OCI-M2 (cell line): ENCODE results near the gene RRM2.

ENCODE experiments used
- DNase-seq: peaks from one replicate; lab custom pipeline; 2025; ENCODE audit not compliant: unreplicated experiment; lab: John Stamatoyannopoulos, UW

Gene RRM2

DNA sequence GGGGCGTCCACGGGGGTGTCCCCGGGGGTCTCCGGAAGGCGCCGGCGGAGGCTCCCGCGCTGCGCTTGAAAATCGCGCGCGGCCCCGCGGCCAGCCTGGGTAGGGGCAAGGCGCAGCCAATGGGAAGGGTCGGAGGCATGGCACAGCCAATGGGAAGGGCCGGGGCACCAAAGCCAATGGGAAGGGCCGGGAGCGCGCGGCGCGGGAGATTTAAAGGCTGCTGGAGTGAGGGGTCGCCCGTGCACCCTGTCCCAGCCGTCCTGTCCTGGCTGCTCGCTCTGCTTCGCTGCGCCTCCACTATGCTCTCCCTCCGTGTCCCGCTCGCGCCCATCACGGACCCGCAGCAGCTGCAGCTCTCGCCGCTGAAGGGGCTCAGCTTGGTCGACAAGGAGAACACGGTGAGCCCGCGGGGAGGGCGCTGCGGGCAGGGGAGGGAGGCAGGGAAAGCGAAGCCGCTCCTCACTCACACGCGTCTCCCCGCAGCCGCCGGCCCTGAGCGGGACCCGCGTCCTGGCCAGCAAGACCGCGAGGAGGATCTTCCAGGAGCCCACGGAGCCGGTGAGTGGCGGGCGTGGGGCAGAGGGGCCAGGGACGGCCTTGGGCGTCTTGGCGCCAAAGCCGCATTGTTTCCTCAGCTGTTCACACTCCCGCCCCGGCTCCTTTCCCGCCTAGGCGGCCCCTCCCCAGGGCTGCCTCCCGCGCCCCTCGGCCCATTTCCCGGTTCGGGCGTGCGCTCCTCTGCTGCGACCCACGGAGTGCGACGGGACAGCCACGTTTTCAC, at the start of gene RRM2:
RRM2 (plus strand) TSS at position 240 of the 781 bp plus-strand sequence; CDS start at position 300, 60 bp downstream.
- peak; percentile 41 for DNase-seq

DNA sequence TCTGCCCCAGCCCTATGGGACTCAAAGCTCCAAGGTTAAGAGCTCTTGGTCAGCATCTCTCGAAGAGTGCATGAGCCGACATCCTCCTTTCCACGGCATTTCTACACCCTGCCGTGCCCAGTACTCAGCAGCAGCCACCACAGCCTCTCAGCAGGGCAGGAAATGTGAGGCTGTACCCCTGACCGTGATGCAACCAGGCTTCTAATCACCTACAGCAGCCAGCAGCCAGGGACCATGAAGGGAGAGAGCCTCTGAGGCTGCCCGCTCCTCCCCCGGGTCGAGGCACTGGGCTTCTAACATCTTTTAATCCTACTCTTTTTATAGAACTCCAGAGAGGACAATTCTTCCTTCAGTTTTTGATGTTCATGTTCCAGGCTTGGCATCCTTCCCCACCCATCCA, 48.8 kb upstream of the RRM2 start:
- DNase-seq: no peak

DNA sequence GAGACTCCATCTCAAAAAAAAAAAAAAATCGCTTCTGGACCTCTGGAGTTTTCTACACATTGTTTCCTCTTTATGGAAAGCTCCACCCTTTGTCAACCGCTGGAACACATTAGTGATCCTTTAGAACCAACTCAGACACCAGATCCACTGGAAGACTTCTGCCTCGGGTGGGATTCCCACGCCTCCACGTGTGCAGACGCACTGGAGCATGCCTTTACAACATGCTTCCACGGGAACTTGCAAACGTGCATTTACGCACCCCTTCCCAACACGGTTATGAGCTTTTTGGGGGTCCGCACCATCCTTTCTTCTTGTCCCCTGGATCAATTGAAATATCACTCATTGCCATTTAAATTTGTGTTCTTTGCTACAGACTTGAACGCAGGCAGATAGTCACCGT, 47.4 kb upstream of the RRM2 start:
- no peak for DNase-seq

DNA sequence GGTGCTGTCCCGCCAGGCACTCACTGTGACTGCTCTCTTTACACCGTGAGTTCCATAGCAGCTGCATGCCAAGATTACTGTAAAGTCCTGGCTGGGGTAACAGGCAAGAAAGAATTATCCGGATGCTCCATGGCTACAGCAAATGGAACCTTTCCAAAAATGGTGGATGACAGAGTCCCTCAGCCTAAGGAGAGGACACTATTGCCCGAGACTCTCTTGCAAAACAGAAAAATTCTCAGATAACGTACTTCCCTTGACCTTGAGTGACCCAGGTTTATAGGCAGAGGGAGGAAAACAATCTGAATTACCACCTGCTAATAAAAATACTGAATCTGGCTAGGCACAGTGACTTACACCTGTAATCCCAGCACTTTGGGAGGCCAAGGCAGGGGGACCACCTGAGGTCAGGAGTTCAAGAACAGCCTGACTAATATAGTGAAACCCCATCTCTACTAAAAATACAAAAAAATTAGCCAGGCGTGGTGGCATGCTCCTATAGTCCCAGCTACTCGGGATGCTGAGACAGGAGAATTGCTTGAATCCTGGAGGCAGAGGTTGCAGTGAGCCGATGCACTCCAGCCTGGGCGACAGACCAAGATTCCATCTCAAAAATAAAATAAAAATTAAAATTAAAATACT, 46.8 kb upstream of the RRM2 start:
- no peak for DNase-seq

DNA sequence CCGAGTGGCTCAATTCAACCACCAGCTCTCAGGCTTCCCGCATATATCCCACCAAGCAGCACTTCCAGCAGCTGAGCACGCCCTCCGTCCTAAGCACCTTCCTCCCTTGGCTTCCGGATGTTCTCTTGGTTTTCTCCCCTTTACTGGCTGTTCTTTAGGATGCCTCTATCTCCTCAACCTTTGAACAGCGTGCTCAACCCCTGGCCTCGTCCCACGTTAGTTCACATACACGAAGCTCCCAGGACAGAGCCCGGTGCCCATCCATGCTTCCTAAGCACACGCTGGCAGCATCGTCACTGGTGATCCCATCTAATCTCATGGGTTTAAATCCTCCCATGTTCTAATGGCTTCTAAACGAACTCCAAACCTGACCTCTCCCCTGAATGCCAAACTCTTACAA, 46.0 kb upstream of the RRM2 start:
- DNase-seq: no peak

DNA sequence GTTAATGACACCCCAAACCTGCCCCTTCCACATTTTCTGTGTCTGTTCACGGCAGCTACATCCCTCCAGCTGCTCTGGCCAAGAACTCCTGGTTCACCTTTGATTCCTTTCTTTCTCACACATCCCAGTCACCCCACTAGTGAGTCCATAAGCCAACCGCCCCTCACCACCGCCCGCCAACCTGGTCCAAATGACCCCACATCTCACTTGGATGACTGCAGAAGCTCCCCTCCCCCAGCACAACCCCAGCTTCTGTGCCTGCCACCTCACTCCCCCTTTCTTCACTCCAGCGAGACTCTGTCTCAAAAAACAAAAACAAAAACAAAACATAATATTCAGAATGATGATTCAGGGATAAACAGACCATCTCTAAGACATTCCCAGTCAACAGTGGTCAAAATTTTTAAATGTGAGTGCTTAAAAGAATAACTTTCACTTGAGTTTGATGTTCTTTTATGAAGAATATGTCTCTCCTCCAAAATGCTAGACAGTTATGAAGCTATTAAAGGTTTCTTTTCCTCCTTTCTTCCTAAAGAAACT, 45.5 kb upstream of the RRM2 start:
- DNase-seq: no peak

DNA sequence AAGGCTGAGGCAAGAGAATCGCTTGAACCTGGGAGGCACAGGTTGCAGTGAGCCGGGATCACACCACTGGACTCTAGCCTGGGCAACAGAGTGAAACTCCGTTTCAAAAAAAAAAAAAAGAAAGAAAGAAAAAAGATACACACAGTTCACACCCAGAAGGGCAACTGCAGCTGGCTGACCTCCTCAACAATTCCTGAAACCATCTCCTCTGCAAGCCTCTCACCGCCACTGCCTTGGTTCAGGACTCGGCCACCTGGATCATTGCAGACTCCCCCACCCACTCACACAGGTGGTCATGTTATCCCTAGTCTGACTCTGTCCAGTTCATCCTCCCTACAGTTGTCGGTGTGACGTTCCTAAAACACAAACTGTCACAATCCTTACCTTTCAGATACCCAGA, 44.5 kb upstream of the RRM2 start:
- DNase-seq: no peak

DNA sequence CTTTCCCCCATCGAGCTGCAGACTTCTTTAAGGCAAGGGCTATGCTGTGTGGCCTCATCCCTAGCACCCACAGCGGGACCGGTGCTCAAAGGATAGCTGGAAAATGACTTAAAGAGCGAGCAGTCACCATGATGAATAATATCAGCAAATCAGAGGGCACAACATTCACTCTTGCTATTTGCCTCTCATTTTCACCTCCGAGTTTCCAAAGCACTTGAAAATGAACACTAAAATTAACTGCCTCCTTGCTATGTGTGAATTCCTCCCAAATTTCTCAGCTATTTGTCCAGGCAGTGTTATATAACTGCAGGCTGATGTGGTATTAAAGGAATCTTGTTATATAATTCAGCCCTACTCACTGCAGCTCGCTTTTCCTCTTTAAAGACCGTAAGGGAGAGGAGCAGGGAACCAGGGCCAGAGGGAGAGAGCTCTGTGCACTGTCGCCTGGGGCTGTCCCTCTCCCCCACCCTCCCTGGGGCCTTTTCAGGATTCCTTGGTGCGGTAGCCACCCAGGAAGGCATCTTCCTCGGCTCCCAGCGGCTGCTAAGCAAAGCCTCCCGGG, 43.8 kb upstream of the RRM2 start:
- DNase-seq: no peak

DNA sequence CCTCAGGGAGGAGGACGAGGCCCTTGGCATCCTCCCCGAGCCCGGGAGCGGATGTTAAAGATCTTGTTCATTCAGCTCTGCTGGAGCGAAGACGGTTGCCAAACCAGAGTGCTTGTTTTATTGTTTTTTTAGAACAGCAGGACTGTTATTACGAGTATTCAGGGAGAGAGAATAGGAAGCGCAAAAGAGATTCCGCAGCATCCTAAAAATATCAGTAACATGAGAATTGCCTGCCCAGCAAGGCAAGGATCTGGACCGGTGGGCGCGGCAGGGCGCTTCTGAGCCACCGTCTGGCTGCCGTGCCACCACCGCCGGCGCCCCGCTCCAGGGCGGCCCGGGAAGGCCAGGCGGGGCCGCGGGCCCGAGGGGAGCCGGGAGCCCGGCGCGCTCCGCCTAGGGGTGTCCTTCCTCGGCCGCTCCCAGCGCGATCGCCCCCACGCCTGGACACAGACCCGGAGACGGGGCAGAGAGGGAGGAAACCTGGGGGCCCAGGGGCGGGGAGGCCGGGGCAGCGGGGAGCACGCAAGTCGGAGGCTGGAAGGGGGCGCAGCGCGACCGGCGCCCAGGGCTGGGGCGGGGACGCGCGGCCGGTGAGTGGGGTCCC, 43.2 kb upstream of the RRM2 start:
- DNase-seq: no peak

DNA sequence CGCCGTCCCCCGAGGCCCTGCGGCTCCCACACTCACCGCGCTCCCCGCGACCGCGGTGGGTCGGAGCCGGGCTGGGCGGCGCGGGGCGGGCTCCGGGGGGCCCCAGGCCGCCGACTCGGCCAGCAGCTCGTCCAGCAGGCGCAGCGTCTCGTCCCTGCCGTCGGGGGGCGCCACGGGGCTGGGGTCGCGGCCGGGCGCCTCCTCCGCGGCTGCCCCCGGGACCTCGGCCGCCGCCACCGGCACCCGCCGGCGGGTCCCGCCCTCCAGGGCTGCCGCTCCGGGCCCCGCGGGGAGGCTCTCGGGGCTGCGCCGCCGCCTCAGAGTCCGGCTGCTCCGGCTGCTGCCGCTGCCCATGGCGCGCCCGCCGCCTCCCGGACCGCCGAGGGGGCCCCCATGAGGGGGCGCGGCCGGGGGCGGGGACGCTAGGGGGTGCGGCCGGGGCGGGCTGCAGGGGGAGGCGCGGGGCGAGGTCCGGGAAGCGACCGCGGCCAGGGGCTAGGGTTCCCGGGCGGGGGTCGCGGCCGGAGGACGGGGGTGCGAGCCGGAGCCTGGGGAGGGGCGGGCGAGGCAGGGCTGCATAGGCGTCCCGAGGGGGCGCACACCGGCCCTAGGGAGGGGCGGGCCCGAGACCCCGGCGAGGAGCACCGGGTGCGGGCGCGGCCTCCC, 42.5 kb upstream of the RRM2 start, which contains the start of gene CYS1:
CYS1 (minus strand) TSS at position 542 of the 666 bp plus-strand sequence; CDS start at position 354, 188 bp downstream.
- DNase-seq: no peak

DNA sequence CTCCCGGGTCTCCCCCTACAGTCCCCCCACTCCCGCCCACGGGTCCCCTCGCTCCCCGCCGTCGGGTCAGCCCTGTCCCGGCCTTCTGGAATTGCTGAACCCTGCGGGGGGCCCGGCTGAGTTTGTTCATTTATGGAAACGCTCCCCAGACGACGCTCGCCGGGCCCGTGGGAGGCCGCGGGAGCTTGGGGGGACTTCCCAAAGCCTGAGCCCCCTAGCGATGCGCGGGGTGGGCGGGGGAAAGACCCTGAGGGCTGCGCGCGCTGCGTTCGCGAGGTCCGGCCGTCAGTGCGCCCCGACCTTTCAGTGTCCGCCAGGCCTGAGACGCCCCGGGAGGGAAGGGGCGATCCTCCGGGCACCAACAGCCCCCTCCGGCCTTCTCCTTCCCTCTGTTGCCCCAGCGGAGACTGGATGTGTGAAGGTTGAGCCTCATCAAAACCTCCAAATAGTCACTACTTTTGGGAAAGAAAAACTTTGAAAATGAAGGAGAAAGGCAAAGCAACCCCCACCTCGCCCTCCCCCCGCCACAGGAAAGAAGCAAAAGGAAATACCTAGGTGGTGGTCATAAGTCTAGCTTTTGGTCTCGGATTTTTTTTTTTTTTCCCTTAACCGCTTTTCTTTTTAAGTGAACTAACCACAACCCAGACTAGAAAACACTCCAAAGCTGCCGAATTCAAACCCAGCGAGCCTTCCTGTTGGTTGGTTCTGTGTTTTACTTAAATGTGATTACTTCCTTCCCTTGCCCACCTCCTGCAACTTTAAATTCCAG, 41.8 kb upstream of the RRM2 start:
- no peak for DNase-seq

DNA sequence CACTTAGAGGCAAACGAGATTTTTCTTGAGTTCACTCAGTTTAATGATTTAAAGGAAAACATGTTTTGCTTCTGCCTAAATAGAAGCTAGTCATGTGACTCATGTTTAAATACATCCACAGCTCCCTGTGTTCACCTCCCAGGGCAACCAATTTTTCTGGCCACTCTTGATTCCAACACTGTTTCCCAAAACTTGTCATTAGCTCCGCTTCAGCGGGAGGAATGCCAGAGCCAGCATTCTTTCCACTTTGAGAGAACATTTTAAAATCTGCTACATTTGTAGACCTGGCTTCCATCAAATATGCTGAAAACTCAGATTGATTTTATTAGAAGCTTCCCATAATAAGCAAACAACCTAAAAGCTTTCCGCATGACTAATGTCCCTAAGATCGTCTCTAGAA, 39.5 kb upstream of the RRM2 start:
- DNase-seq: no peak

DNA sequence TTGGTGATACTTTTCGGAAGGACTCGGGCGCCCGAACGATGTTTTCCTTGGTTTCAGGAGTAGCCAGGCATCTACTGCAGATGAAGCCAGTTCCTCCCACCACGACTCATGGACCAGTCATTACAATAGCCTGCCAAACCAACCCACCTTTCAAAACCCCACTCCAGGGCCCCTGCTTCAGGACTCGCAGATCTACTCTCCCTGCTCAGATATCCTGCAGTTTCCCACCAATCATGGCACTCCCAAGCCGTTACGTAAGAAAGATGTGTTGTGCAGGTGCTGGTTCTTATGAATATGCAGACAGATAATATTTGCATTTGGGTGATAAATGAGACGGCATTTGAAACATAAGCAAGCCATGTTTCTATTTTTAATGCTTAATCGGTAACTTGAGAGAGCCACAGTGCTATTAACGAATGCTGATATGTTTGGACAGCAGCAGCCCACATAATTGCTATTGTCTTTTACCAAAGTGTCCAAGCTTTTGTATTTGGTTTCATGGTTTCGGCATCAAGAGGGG, 38.8 kb upstream of the RRM2 start:
- no peak for DNase-seq

DNA sequence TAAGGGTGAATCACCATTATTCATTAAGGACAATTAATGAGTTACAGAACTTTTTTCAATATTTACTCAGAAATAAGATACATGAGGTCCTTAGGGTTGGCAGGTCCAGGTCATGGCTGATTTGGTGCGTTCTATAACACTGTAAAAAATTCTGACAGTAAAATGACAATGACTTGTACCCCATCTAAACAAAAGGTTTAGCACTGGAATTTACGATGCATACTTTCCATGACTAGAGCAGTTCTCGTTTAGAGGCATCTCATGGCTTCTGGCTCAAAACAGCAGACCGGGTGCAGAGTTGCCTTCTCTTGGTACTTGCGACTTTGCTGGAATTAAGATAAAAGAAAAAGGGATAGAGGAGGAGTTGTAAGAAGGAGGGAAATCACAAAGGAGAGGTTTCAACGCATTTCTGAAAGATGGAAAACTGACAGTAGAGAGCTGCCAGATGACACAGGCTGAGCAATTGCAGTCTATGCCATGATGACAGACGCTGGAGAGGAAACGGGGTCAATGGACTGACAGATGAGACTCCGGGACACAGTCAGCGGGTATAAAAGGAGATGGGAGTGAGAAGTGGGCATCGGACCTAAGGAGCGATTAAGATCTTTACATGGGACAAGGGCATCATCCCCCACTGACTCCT, 38.2 kb upstream of the RRM2 start:
- no peak for DNase-seq

DNA sequence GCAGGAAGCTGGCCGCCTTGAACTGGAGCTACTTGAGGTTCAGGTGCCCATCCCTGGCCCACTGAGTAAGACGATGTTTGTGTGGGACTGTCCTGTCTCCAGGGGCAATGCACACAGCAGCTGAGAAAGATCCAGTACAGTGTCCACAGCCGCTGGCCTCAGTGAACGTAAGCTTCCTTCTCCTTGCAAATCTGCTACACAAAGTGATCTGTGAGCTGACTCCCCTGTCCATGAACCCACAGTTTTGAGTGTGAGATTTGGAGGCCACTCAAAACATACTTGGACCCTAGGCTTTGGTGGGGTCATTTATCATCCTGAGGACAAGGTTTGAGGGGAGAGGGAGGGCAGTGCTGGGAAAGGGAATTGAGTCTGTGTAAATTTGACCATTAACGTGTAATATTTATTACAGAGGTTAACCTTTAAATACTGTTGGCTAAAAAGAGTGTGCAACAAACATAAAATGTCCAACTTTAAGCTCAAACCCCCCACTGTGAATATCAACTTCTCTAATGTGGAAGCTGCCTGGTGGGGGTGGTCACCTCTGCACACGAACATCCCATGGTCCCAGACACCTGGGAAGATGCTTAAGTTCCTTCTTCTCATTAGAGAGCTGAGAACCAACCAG, 37.4 kb upstream of the RRM2 start:
- no peak for DNase-seq

DNA sequence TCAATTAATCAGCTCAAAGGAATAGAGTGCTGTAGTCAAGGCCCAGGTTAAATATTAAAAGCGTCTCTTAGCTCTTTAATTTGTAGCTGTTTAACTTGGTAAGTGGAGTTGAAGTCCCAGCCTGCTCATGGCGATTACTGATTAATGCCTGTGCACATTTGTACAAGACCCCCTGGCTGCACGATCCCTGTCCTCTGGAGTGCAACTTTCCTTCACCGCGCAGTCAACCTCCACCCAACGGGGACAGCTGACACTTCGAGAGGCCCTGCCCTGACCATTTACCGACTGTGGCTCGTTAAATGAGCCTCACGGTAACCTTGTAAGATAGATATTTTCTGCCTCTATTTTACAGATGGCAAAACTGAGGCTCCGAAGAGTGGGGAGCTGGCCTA, 36.9 kb upstream of the RRM2 start:
- DNase-seq: no peak

DNA sequence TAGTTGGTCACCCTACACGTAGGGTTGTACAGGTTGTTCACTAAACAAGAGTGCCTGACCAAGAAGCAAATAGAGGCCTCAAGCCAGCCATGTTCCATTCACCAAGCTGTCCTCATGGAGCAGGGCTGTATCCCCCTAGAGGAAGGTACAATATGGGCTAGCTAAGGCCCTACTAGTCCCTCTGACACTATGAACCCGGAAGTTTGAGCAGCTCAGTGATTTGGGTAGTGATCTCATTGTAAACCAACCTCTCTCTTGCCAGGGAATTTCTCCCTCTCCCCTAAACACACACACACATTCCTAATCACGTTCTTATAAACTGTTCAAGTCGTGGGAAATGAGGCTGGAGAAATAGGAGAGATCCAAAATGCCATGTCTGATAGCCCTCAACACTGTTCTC, 35.6 kb upstream of the RRM2 start:
- no peak for DNase-seq

DNA sequence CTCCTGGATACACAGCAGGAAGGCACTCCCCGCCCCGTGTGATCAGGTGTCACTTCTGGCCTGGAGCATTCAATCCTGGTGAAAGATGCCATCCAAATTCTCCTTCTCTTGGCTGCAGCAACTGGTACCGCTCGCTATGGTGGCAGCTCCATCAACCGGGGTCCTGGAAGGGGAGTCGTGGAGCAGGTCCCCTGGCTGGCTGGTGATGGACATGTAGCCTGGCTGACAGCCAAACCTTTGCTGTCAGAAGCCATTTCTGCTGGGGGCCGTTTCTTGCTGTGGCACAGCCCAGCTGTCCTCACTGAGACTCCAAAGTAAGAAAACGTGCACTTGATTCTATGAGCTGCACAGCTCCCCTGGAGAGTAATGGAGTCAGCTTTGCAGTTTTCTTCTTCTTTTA, 35.2 kb upstream of the RRM2 start:
- no peak for DNase-seq

DNA sequence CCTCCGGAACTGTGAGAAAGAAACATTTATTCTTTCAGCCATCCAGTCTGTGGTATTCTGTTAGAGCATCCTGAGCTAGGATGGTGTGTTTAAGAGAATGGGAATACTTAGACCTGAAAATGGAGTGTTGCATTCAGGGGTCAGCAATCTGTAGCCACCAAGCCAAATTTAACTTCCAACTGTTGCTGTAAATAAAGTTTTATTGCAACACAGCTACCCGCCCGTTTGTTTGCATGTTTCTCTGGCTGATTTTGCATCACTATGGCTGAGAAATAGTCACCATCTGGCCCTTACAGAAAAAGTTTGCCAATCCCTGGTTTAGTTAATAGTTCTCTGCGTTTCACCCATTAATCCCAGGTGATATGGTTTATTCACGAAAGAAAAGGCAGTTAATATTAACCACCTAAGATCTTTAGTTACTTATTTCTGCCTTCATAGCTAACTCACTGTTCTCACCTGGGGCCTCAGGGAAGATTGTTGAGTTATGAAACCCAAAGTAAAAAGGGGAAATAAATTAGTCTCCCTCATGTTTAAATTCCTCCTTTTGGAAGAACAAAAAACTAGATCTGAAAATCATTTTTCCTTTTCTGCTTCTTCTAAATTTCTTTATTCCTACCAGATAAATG, 32.9 kb upstream of the RRM2 start:
- no peak for DNase-seq
